Measurements from ENCODE around the gene MVD.

DNA sequence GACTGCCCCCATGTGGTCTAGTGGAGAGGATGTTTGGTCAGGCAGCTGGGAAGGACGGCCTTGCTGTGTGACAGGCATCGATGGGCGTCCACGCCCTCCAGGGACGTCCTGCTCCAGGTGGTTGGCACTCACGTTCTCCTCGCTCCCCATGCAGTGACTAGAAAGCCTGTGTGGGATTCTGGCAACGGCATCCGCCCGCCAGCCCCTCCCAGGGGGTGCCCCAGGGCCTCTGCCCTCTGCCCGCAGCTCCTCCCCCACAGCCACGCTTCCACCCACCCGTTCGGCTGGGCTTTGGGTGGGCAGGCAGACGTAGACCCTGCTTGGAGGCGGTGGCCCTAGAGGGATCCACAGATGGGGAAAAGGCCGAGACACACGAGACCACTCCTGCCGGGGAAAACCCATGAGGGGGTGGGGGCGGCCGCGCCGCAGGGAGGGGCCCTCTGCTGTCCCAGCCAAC is 29.2 kb downstream of the MVD start:
- TF ChIP-seq, protein P1, sequence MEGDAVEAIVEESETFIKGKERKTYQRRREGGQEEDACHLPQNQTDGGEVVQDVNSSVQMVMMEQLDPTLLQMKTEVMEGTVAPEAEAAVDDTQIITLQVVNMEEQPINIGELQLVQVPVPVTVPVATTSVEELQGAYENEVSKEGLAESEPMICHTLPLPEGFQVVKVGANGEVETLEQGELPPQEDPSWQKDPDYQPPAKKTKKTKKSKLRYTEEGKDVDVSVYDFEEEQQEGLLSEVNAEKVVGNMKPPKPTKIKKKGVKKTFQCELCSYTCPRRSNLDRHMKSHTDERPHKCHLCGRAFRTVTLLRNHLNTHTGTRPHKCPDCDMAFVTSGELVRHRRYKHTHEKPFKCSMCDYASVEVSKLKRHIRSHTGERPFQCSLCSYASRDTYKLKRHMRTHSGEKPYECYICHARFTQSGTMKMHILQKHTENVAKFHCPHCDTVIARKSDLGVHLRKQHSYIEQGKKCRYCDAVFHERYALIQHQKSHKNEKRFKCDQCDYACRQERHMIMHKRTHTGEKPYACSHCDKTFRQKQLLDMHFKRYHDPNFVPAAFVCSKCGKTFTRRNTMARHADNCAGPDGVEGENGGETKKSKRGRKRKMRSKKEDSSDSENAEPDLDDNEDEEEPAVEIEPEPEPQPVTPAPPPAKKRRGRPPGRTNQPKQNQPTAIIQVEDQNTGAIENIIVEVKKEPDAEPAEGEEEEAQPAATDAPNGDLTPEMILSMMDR (IDR thresholded peaks at IDR 0.05) = no peak
- no peak for TF ChIP-seq POLR2A (IDR thresholded peaks at IDR 0.05)

Data from breast epithelium (tissue), 3 donors.